ENCODE measurements around the gene INTS1.

GRCh38 chr7:1550846-1551155, 46.6 kb upstream of the INTS1 start:
- no peak for TF ChIP-seq POLR2A (IDR thresholded peaks at IDR 0.05)
- no peak for TF ChIP-seq CTCF (IDR thresholded peaks at IDR 0.05)
- TF ChIP-seq EP300 (IDR thresholded peaks at IDR 0.05) = no peak
